SIG-M5 treated with dmso at 0.1 percent for 504 hours (cell line): ENCODE measurements around the gene DPY19L1.
"Not testable (repeated sequence)": the region's sequence is repeated elsewhere in the genome, so short reads cannot be mapped to it uniquely, and the experiment has no call there.

ENCODE experiments used
- DNase-seq: peaks from one replicate; lab custom pipeline; 2025; ENCODE audit not compliant: unreplicated experiment; lab: John Stamatoyannopoulos, UW

The DPY19L1 gene

DNA sequence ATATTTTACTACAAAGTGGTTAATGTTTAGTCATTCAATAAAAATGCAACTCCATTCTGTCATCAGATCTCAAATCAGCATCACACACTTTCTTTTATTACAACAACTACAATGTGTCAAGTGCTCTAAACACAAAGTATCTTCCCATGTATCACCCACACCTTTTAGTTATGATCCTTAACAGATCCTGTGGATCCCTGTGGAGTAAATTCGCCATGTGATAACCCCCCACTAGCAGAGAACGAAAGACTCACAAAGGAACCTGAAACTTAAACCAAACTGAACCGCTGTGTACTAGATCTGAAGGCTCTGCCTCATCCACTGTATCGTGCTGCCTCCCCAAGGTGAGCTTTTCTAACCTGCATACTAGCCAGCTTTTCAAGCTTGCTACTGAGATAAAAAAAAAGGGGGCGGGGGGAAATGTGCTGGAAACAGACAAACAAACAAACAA lies 1.7 kb downstream of the DPY19L1 start:
- DNase-seq: no peak

DNA sequence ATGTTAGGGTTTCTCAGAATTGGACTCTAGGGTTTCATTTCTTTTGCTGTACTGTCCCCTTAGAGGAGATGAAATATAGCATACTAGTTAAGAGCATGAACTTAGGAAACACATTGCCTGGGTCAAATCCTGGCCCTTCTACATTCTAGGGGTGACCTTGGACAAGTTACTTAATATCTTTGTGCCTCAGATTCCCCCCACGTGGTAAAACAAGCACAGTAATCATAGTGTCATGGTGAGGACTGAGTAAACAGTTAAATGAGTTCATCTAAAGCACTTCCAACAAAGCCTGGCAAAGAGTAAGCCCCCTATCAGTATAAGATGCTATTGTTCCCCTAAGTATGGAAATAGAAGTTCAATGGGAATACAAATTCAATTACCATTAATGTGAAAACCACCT lies 5.1 kb downstream of the DPY19L1 start:
- DNase-seq: no peak

DNA sequence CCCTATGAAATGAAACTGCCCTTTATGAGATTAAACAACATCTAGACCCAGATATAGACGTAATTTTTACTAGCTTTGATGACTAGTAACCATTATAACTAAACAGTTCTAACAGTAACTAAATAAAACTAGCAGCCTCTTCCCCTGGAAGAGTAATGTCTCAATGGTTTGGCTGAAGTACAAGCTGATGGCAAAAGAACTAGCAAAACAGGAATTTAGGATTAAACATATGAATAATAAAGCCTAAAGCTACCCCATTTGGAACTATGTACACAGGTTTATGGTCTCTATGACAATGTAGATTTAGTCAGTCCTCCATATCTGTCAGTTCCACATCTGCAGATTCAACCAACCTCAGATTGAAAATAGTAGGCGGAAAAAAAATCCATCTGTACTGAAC lies 6.4 kb downstream of the DPY19L1 start:
- no peak for DNase-seq

DNA sequence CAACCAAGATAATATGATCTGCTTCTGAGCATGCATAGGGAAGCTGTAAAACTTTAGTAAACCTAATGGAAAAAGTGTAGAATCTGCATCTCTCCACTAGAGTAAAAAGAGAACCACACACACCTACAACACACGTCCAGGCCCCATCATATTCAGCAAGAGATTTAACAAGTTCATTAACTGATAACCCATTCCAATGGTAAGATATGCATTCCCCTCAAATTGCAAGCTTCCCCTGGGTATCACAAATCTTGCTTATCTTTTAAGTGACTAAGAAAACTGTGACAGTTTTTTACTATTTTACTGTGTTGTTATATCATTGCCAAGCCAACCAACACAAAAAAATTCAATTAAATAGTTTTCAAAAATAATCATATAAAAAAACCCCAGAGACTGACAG lies 8.0 kb downstream of the DPY19L1 start:
- DNase-seq: no peak

DNA sequence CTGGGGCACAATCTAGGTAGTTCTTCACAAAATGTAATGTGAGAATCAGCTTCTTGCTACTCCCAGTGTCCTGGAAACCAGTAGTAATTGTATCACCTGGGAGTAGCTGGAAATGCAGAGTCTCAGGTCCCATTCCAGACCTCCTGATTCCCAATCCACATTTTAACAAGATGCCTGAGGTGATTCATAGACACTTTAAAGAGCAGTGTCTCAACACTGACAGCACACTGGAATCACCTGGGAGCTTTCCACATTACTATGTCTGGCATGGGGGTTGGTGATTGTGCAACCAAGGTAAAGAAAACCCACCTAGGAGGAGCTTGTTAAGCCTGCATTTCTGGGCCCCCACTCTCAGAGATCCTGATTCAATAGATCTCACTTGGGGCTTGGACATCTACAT lies 11.1 kb downstream of the DPY19L1 start:
- DNase-seq: no peak

DNA sequence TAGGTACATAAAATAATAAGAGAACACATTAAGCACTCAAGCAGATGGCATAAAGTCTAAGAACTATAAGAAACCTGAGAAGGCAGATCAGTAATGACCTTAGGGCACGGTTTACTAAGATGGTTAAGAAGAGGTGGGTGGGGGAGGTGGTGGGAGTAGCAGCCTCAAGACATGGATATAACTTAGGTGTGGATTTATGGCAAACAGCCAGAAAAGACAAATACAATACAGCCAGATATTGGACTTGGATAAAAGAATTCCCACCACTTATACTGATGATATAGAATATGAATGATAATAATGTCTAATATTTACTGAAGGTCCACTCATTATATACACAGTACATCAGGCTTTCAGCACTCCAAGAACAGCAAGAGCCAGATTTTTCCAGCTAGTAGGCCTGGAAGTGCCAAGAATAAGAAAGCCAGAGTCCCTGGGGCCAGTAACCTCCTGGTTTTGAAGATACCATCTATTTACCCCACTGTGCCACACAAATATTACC lies 11.9 kb downstream of the DPY19L1 start:
- peak; percentile 41 for DNase-seq

DNA sequence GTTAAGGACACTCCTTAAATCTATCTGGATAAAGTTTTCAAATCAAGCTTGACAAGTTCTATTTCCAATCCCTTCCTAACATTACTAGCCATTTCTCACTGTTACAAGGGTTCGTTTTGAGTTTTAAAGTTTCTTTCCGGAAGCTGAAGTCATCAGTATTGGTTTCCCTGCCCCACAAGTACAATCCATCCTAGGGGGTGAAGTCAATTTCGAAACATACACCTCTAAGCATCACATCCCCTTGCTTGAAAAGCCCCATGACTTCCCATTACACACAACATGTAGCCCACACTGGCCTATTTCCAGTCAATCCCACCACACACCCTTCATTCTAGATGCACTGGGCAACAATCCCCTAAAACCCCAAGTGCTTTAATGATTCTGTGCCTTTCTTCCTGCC lies 13.0 kb downstream of the DPY19L1 start:
- no peak for DNase-seq

DNA sequence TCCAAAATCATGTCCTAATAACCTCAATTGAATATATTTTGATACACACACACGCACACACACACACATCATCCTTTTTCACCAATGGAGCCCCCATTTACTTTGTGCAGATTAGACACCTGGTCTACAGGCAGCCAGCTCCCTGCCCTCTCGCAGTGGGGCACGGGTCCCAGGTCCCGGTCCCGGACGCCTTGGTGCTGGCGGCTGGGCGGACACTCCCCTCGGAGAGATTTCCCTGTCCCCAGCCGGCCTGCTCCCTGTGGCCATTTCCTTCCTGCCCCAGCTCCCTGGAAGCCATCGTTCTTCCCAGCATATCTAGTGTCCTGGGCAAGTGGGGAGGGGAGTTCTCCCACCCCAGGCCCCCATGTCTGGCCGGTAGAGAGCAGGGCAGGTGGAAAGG lies 14.6 kb downstream of the DPY19L1 start:
- DNase-seq: no peak

DNA sequence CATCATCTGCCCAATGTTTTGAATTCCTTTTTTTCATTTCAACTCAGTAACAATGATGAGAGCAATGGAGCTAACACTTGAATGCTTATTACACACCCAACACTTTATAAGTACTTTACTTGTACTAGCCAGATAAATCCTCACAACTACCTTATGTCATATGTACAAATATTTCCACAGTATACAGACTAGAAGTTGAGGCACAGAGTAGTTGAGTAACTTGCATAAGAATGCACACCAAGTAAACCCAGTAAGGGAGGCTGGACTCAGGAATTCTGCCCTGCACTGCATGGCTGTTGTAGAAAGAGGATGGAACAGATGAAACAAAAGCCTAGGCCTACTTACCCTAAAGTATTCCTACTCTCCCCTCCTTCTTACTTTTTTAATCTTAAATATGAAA lies 15.8 kb downstream of the DPY19L1 start:
- DNase-seq: no peak

DNA sequence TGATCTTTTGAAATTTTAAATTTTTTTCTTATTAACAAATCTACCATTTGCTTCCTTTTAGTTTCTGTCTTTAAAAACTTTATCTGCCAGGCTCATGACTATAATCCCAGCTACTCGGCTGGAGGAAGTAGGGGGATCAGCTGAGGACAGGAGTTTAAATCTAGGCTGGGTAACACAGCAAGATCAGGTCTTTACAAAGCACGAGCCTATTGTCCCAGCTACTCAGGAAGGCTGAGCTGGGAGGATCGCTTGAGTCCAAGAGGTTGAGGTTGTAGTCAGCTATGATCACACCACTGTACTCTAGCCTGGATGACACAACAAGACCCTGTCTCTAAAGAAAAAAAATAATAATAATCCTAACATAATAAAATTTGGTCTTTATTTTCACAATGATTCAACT lies 17.5 kb downstream of the DPY19L1 start:
- DNase-seq: no peak

DNA sequence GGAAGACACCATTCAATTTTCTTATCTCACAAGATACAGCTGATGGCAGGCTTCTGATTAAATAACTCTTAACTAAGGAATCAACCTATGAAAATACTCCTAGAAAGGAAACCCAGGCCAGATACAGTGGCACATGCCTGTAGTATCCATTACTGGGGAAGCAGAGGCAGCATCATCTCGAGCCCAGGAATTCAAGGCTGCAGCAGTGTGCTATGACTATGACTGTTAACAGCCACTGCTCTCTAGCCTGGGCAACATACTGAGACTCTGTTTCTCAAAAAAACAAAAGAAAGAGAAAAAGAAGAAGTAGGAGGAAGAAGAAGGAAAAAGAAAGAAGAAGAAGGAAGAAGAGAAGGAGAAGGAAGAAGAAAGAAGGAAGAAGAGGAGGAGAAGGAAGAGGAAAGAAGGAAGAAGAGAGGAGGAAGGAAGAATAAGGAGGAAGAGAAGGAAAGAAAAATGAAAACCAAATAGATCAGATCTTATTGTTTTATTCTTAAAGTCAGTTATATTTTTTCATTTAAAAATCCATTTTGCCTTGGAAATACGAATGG lies 18.0 kb downstream of the DPY19L1 start:
- no peak for DNase-seq

DNA sequence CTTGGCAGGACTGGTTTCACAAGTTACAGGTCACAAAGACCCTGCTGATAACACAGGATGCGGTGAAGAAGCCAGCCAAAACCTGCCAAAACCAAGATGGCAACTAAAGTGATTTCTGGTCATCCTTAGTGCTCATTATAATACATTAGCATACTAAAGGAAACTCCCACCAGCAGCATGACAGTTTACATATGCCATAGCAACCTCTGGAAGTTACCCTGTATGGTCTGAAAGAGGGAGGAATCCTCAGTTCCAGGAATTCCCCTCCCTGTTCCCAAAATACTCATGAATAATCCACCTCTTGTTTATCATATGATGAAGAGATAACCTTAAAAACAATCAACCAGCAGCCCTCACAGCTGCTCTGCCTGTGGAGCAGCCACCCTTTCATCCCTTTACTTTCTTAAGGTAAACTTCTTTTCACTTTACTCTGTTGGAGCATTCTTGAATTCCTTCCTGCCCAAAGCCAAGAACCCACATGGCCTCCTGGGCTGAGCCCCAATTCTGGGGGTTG lies 21.9 kb downstream of the DPY19L1 start:
- DNase-seq: no peak

DNA sequence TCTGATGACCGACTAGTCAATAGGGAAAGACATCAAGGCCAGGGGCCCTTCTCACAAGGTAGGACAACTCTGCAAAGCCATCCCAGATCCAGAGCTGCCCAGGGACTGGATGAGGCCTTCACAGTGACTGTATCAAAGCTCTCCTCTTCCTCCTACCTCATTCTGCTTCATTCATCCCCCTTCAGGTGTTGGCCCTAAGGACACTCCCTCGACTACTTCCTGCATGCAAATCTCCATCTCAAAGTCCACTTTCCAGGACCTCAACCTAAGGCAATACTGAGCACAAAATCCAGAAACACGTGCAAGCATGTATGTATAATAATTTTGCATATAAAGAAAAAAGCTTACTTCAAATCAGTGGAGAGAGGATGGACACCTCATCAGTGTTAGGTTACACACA lies 25.1 kb downstream of the DPY19L1 start:
- no peak for DNase-seq

DNA sequence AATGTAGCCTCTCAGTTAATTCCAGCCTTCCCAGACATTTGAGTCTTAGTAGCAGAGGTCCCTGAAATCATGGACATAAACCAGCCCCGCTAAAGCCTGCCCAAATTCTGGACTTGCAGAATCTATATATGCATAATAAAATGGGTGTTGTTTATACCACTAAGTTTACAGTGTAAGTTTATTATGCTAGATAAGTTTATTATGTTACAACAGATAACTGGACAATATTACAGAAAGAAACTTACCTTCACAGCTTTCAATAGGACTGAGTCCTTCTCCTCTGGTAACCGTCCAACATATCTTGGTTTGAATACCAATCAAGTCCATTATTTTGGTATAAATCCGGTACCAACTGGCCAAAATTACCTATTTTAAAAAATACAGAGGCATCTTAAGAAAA lies 26.2 kb downstream of the DPY19L1 start:
- no peak for DNase-seq

DNA sequence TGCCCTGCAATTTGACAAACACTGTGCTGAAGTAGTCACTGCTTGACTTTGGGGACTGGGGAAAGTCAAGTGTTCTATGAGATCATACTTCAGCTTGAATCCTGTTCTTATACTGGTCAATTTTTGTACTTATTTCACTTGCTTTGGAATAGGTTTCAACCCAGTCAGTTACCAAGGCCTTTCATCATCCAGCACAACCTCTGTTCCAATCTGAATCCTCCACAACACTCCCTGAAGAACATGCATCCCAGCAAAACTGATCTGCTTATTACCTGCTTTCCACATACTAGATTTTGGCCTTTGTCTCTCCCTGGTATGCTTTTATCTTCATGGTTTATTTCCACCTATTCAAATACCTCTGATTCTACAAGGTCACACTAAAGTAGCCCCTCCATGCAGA lies 29.5 kb downstream of the DPY19L1 start:
- DNase-seq: no peak

DNA sequence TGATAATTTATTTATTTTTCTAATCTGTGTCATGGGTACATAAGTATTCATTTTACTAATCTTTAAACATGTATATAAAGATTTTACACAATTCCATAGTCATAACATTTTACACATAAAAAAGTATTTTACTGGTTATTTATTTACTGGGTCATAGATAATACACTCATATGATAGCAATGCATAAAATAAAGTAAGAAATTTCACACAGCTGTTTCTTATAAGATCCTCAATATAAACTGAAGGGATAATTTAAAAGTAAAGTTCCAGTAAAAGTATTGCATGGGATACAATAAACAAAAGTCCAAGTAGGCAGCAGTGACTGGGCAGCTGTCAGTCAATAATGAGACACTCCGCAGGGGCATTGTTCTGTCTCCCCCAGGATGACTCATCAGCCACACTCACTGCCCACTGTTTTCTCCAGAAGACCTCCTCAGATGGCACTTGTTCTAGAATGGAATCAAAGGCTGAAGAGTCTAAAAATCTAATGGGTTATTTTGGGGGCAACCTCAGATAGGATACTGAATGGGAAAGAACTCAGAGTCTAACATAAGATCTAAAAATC lies 32.7 kb downstream of the DPY19L1 start:
- no peak for DNase-seq

DNA sequence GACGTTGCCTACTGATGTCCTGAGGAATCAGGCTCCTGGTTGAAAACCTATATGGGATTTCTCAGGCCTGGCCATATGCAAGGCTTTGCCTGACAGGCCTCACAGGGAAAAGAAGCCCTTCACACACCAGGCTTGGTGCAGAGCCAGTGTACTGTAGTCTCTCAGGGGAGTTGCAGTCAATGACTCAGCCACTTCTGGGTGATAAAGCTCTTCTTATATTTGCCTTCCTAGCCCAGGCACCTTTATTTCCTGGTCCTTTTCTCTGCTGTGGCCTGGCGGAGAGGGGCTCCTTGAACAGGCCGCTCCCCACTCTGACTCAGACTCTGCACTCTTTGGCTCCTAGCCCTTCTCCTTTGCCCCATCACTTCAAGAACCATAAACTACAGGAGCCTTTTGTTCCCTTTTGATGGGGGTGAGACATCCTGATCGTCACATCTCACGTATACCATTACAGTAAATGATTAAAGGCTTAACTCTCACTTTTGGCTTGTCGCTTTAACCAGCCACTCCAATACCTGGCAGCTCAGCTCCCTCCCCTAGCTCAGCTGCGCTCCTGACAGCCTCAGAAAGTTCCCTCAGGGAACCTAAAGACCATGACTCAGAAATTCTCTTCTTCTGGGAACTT lies 33.5 kb downstream of the DPY19L1 start:
- DNase-seq: peak; percentile 18

DNA sequence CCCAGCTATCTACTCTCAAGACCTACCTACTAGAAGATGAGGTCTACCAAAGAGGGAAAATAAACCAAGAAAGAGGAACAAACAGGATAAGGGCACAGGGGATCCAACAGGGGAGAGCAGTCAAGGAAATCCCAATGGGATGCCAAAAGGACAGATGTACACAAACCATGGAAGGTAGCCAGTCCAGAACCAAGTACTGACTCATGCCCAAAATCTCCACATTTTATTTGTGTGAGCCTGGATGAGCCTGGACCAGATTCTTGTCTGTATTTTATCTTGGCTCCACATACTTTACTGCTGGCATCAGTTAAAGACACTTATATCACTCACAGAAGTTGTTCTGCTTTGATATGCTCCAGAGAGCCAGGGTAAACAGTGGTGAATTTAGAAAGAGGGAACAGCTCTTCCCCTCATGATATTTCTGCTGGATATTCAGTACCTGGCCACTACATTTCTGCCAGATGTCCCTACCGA lies 34.1 kb downstream of the DPY19L1 start:
- not testable (repeated sequence) for DNase-seq

DNA sequence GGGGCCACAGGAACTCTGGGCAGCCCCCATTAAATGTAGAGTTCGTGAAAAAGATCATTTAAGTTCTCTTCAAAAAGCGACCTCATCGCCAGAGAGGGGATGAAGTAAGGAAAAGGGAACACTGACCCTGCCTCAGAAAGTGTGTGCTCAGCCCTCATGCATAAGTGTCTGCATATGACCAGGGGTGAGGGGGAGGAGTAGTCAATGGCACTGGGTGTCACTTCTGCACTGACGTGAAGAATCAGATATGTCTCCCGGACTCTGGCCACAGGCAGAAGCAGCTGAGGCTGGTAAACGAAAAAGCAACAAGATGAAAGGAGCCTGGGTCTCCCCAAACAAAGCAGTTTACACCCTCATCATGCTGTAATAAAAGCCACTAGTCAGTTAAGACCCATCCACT lies 39.0 kb downstream of the DPY19L1 start:
- DNase-seq: not testable (repeated sequence)

DNA sequence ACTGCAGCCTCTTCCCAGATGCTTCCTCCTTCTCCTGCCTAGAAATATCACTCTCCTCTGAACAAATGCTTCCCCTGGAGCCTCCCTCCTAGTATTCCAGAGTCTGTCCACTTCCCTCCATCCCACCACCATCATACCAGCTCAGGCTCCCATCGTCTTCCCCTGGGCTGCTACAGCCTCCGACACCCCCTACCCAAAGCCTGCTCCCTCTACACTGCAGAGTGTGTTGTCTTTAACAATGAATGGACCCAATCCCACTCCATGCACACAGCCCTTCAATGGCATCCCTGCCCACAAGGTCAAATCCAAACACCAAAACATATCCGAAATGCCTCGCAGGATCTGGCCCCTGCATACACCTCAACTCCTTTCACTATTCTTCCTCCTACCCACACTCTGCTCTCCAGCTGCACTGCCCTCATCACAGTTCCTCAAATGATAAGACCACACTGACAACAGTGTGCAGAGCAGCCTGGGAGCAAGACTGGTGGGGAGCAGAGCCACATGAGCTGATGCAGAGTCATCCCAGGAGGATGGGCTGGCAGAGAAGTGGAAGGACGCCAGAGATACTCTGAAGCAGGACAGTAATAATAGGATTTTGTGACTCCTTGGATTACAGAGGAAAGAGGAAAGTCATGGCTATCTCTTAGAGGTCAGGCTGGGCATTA lies 40.7 kb downstream of the DPY19L1 start:
- DNase-seq: not testable (repeated sequence)

DNA sequence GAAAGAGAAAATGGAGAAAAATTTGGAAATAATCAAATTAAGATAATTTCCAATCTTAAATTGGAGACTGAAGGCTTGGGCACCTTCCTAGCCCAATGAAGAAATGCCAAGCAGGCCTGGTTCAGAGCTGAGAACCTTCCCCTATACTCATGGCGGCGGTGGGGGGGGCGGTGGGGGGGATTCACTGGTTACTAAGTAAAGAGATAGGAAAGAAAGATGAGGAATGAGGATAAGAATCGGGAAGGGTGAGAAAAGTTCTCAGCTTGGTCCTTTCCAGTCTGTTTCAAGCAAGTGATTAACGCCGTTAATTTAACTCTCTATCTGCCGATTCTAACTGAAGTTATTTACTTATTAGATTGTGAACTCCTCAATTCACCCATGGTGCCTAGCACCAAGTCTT lies 41.5 kb downstream of the DPY19L1 start:
- no peak for DNase-seq
